Measurements from ENCODE around the gene MAMDC4. TPM values are rescaled to one million over a fixed set of nuclear protein-coding genes. Genes with fewer than 3 reads are reported as not detected.
A peak's percentile ranks its signal among the peaks of the same experiment; 100 is the strongest.

Gene MAMDC4
- total RNA-seq, 2 donors from 2014 or later, result 6.5 to 25.7 TPM

DNA sequence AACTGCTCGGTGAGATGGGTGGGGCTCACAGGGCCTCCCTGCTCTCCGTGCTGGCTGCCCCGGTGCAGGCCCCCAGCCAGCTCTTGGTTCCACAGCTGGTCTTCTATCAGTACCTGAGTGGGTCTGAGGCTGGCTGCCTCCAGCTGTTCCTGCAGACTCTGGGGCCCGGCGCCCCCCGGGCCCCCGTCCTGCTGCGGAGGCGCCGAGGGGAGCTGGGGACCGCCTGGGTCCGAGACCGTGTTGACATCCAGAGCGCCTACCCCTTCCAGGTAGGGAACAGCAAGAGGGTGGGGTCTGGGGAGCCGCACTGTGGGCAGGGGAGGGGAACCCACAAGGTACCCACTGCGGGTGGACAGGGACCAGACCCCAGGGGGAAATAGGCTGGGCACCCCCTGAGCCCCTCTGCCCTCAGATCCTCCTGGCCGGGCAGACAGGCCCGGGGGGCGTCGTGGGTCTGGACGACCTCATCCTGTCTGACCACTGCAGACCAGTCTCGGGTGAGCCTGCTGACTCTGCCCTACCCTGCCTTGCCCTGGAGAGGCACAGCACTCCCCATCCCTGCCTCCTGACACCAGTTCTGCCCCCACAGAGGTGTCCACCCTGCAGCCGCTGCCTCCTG, 2.8 kb downstream of the MAMDC4 start:
- 91 to 95% methylated on average over 7 to 22 of the region's 23 CpGs for WGBS, 2 donors
- DNase-seq (peak in 2 of 4 donors; percentile 11 to 14), ATAC-seq (no peak)
- peaks cover 66% of the 10 kb centered on the region for H3K4me1 ChIP-seq
- no peak overlapping the region for H3K4me3 ChIP-seq
- intact Hi-C loops (cut with DNase I), result loop anchor here (10.0 kb wide), 1 partner anchor 90 kb away; the partner anchor contains the start of genes C8G and FBXW5
- no peak for TF ChIP-seq CTCF (IDR thresholded peaks at IDR 0.05)
- TF ChIP-seq POLR2A (IDR thresholded peaks at IDR 0.05), result no peak
- no peaks in the 10 kb centered on the region for H3K9me3 ChIP-seq
- H3K36me3 ChIP-seq (replicated peaks in 1 of 2; ENCODE audit: insufficient read depth in 1 of 2, low read depth in 2 of 2), result no peaks in the 10 kb centered on the region
- H3K27me3 ChIP-seq, result no peaks in the 10 kb centered on the region
- H3K27ac ChIP-seq, result no peak overlapping the region

DNA sequence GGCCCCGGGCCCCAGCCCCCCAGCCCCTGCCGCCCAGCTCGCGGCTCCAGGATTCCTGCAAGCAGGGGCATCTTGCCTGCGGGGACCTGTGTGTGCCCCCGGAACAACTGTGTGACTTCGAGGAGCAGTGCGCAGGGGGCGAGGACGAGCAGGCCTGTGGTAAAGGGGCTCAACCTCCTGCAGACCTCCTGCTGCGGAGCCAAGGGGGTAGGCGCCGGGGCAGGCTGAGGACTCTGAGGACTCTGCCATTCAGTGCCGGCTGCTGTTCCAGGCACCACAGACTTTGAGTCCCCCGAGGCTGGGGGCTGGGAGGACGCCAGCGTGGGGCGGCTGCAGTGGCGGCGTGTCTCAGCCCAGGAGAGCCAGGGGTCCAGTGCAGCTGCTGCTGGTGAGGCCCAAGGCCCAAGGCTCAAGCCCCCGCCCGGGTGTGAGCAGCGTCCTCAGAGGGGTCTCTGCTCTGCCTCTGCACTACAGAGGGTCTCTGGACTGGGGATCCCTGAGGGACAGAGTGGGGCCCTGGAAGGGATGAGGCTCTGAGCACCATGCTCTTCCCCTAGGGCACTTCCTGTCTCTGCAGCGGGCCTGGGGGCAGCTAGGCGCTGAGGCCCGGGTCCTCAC, 3.4 kb downstream of the MAMDC4 start:
- WGBS, 2 donors, result 83 to 87% methylated on average over 6 to 15 of the region's 26 CpGs
- Histone ChIP-seq H3K9me3 (no peaks in the 10 kb centered on the region), H3K4me3 (no peak overlapping the region), H3K27ac (peak overlapping the region in 1 of 4 donors; percentile 17), H3K4me1 (peaks cover 66% of the 10 kb centered on the region), H3K27me3 (no peaks in the 10 kb centered on the region), H3K36me3 (replicated peaks in 1 of 2; ENCODE audit: insufficient read depth in 1 of 2, low read depth in 2 of 2) (no peaks in the 10 kb centered on the region)
- intact Hi-C loops (cut with DNase I), result loop anchor here (10.0 kb wide), 1 partner anchor 89 kb away; the partner anchor contains the start of genes C8G and FBXW5
- DNase-seq, result peak in 2 of 4 donors; percentile 14
- ATAC-seq, result no peak
- TF ChIP-seq POLR2A (IDR thresholded peaks at IDR 0.05) (no peak), CTCF (IDR thresholded peaks at IDR 0.05) (no peak)

DNA sequence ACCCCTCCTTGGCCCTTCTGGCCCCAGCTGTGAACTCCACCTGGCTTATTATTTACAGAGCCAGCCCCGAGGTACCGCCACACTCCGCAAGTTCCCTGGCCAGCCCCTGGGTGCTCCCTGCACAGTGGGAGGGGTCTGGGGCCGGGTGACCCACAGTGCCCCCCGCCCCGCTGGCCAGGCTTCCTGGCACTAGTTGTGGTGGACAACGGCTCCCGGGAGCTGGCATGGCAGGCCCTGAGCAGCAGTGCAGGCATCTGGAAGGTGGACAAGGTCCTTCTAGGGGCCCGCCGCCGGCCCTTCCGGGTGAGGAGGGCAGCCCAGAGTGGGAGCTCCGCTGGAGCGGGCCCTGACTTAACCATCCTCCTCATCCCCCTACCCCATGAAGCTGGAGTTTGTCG, 3.9 kb downstream of the MAMDC4 start:
- Histone ChIP-seq H3K36me3 (replicated peaks in 1 of 2; ENCODE audit: insufficient read depth in 1 of 2, low read depth in 2 of 2) (peaks cover 0 to under 1% of the 10 kb centered on the region in 2 donors), H3K27me3 (no peaks in the 10 kb centered on the region), H3K4me3 (no peak overlapping the region), H3K9me3 (no peaks in the 10 kb centered on the region), H3K27ac (peak overlapping the region in 1 of 4 donors; percentile 17), H3K4me1 (peaks cover 66% of the 10 kb centered on the region)
- 65% methylated on average over 13 of the region's 15 CpGs; no CpG with 5 or more reads in 1 of the 2 donors for WGBS, 2 donors
- DNase-seq (peak in 1 of 4 donors; percentile 20), ATAC-seq (no peak)
- no peak for TF ChIP-seq POLR2A (IDR thresholded peaks at IDR 0.05)
- no peak for TF ChIP-seq CTCF (IDR thresholded peaks at IDR 0.05)
- intact Hi-C loops (cut with DNase I), result loop anchor here (10.0 kb wide), 1 partner anchor 89 kb away; the partner anchor contains the start of genes C8G and FBXW5

GRCh38 chr9:136856541-136857141, 4.5 kb downstream of the MAMDC4 start:
- no peak for ATAC-seq
- TF ChIP-seq CTCF (IDR thresholded peaks at IDR 0.05), result no peak
- TF ChIP-seq POLR2A (IDR thresholded peaks at IDR 0.05), result no peak
- peak overlapping the region in 3 of 4 donors; percentile 74 to 86 (median 78) for H3K27ac ChIP-seq
- peak in 3 of 4 donors; percentile 16 to 35 (median 20) for DNase-seq
- H3K9me3 ChIP-seq, result no peaks in the 10 kb centered on the region
- peaks cover 66% of the 10 kb centered on the region for H3K4me1 ChIP-seq
- H3K4me3 ChIP-seq, result no peak overlapping the region
- intact Hi-C loops (cut with DNase I), result loop anchor here (10.0 kb wide), 1 partner anchor 88 kb away; the partner anchor contains the start of genes C8G and FBXW5
- WGBS, 2 donors, result 80% methylated on average over 14 of the region's 14 CpGs; no CpG with 5 or more reads in 1 of the 2 donors
- H3K36me3 ChIP-seq (replicated peaks in 1 of 2; ENCODE audit: insufficient read depth in 1 of 2, low read depth in 2 of 2), result peaks cover 0 to 3% of the 10 kb centered on the region in 2 donors
- H3K27me3 ChIP-seq, result no peaks in the 10 kb centered on the region

Measured in body of pancreas (tissue), 4 donors.